Neural crest cell (in vitro differentiated cells): ENCODE results near the gene GRIN2A. TPM values are rescaled to one million over a fixed set of nuclear protein-coding genes. Genes with fewer than 3 reads are reported as not detected.

Source experiments
- DNase-seq: peaks from one replicate; pipeline ENCODE4 v3.0.0; 2021; ENCODE audit warnings: low read depth, mixed read lengths, low spot score
- H3K27ac Mint-ChIP-seq: one replicate; pipeline ENCODE4 v1.8.0; 2021; ENCODE audit warnings: mild to moderate bottlenecking, mixed read lengths; ENCODE audit not compliant: unreplicated experiment
- H3K27me3 Mint-ChIP-seq: 2 replicates; pipeline ENCODE4 v1.8.0; 2021; ENCODE audit warnings: low read depth, mild to moderate bottlenecking, mixed read lengths
- H3K36me3 Mint-ChIP-seq: 2 replicates; pipeline ENCODE4 v1.8.0; 2021; ENCODE audit warnings: low read depth, mild to moderate bottlenecking, mixed read lengths
- H3K4me1 Mint-ChIP-seq: 2 replicates; pipeline ENCODE4 v1.8.0; 2021; ENCODE audit warnings: mixed read lengths
- H3K4me3 Mint-ChIP-seq: one replicate; pipeline ENCODE4 v1.8.0; 2021; ENCODE audit warnings: mild to moderate bottlenecking, mixed read lengths
- H3K9me3 Mint-ChIP-seq: 2 replicates; pipeline ENCODE4 v1.8.0; 2021; ENCODE audit warnings: mixed read lengths
- total RNA-seq: library from RNA; stranded (reverse); gene quantifications from 2 replicates; pipeline ENCODE4 v1.2.1, GENCODE V29; 2021
- TF ChIP-seq, protein P1 (sequence below): fragments of 200-600 bp; sonication (generic); conservative IDR thresholded peaks from 2 replicates; pipeline ENCODE4 v1.5.0; 2021; ENCODE audit warnings: antibody characterized with exemption, mild to moderate bottlenecking

The GRIN2A gene
- total RNA-seq, 1 donor from 2014 or later: 0.09 TPM

DNA sequence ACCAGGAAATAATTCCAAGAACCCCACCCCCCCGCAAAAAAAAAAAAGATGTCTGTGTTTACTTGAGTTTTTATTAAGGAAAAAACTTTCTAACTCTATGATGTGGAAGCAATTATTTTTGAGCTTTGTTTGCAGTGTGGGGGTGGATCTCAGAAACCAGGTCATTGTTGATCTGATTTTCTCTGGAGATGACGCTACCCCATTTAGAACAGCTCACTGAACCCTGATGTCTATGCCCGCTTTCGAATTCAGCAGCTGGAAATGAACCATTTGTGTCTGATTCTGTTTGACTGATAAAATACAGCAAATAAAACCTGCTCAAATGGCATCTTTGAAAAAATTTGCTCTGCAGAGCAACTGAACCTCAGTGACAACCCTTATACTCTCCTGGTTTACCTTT lies 368.6 kb downstream of the GRIN2A start:
- Mint-ChIP-seq H3K36me3 (no peaks in the 10 kb centered on the region), H3K27ac (no peak overlapping the region), H3K9me3 (no peaks in the 10 kb centered on the region), H3K4me1 (peaks cover 9% of the 10 kb centered on the region), H3K27me3 (peaks cover 14% of the 10 kb centered on the region), H3K4me3 (no peak overlapping the region)
- TF ChIP-seq, protein P1, sequence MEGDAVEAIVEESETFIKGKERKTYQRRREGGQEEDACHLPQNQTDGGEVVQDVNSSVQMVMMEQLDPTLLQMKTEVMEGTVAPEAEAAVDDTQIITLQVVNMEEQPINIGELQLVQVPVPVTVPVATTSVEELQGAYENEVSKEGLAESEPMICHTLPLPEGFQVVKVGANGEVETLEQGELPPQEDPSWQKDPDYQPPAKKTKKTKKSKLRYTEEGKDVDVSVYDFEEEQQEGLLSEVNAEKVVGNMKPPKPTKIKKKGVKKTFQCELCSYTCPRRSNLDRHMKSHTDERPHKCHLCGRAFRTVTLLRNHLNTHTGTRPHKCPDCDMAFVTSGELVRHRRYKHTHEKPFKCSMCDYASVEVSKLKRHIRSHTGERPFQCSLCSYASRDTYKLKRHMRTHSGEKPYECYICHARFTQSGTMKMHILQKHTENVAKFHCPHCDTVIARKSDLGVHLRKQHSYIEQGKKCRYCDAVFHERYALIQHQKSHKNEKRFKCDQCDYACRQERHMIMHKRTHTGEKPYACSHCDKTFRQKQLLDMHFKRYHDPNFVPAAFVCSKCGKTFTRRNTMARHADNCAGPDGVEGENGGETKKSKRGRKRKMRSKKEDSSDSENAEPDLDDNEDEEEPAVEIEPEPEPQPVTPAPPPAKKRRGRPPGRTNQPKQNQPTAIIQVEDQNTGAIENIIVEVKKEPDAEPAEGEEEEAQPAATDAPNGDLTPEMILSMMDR: no peak
- no peak for DNase-seq

DNA sequence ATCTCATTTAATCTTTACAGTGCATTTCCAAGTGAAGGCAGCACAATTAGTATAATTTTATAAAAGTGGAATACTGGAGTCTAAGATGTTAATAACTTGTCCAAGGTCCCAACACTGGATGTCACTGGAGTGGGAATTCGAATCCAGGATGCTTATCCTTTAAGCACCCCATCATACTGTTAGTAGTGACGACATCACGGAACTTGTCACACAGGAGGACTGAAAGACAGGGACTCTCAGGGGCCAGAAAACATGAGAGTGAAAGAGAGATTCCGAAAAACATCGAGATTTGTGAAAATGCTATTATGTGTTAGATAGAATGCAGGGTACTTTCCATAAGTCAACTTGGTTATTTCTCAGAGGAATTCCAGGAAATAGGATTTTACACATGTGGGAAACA lies 374.0 kb downstream of the GRIN2A start:
- no peak for DNase-seq
- Mint-ChIP-seq H3K36me3 (no peaks in the 10 kb centered on the region), H3K27me3 (peaks cover 14% of the 10 kb centered on the region), H3K4me1 (no peaks in the 10 kb centered on the region), H3K9me3 (peaks cover 4% of the 10 kb centered on the region), H3K27ac (no peak overlapping the region), H3K4me3 (no peak overlapping the region)
- TF ChIP-seq, protein P1: no peak

DNA sequence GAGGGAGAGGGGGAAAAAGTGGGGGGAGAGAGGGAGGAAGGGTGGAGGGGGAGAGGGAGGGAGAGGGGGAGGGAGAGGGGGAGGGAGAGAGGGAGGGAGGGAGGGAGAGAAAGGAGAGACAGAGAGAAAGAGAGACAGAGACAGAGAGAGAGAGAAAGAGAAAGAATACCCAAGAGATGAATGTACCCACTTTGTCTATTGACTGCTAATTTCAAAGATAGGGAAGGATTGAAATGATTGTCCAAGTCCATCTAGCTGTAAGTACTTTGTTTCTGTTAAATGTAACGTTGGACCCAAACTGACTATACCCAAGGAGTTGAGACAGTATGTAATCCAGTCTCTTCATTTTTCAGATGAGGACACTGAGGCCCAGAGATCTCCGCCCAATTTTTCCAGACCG lies 374.9 kb downstream of the GRIN2A start:
- H3K36me3 Mint-ChIP-seq: no peaks in the 10 kb centered on the region
- no peaks in the 10 kb centered on the region for H3K4me1 Mint-ChIP-seq
- H3K27me3 Mint-ChIP-seq: peaks cover 14% of the 10 kb centered on the region
- DNase-seq: no peak
- TF ChIP-seq, protein P1: no peak
- H3K4me3 Mint-ChIP-seq: no peak overlapping the region
- H3K9me3 Mint-ChIP-seq: peaks cover 4% of the 10 kb centered on the region
- H3K27ac Mint-ChIP-seq: no peak overlapping the region

DNA sequence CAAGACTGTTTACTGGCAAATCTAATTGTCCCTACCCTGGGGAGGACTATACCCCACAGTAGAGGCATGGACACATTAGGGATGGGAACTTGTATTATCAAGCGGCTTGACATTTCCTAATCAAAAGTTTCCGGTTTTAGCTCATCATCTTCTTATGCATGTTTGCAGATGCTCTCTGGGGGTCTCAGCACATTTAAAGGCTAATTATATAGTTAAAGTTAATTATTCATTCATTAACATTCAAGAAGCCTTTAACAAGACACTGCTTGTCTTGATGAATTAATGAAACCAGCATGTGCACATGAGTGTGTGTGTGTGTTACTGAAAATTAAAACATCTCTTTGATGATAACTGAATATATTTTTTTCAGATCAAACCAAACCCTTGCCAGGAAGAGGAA lies 377.1 kb downstream of the GRIN2A start:
- TF ChIP-seq, protein P1: no peak
- no peak for DNase-seq
- H3K27ac Mint-ChIP-seq: no peak overlapping the region
- peaks cover 3% of the 10 kb centered on the region for H3K4me1 Mint-ChIP-seq
- peaks cover 4% of the 10 kb centered on the region for H3K9me3 Mint-ChIP-seq
- H3K4me3 Mint-ChIP-seq: no peak overlapping the region
- H3K36me3 Mint-ChIP-seq: no peaks in the 10 kb centered on the region
- H3K27me3 Mint-ChIP-seq: peaks cover 14% of the 10 kb centered on the region

DNA sequence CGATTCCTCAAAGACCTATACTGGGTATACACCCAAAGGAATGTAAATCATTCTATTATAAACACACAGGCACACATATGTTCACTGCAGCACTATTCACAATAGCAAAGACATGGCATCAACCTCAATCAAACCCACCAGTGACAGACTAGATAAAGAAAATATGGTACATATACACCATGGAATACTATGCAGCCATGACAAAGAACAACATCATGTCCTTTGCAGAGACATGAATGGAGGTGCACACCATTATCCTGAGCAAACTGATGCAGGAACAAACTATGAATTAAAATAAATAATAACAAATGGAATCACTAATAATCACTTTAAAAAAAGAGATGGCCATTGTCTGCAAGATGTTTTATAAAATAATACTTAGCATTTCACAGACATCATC lies 380.1 kb downstream of the GRIN2A start:
- TF ChIP-seq, protein P1: no peak
- no peak for DNase-seq
- Mint-ChIP-seq H3K4me1 (peaks cover 3% of the 10 kb centered on the region), H3K9me3 (peaks cover 4% of the 10 kb centered on the region), H3K27ac (no peak overlapping the region), H3K4me3 (no peak overlapping the region), H3K36me3 (no peaks in the 10 kb centered on the region), H3K27me3 (peaks cover 14% of the 10 kb centered on the region)

DNA sequence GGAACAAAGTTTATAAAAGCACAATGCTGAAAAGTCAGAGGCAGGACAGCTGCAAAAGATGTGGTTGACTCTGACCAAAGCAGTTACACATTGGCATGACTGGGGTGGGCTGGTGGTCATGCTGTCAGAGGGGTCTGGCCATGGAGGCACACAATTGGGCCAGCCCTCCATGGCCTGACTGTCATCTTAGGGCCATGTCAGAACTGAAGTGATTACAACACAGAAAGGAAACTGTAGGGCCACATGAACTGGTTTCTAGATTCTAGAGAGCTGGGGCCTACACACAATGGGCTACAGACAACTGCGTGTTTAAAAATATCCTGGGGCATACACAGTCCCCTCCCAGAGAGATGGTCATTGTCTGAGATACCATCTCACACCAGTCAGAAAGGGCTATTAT lies 380.6 kb downstream of the GRIN2A start:
- TF ChIP-seq, protein P1: no peak
- Mint-ChIP-seq H3K27ac (no peak overlapping the region), H3K4me1 (peaks cover 3% of the 10 kb centered on the region), H3K27me3 (peaks cover 11% of the 10 kb centered on the region), H3K4me3 (no peak overlapping the region), H3K9me3 (peaks cover 4% of the 10 kb centered on the region), H3K36me3 (no peaks in the 10 kb centered on the region)
- no peak for DNase-seq
